Liver (tissue), 9 donors: Measurements from ENCODE around the gene CEP164. TPM values are rescaled to one million over a fixed set of nuclear protein-coding genes. Genes with fewer than 3 reads are reported as not detected.

Experiments used
- DNase-seq: peaks from one replicate; pipeline ENCODE4 v3.0.0-alpha.2; 2017; ENCODE audit warnings: low spot score
- H3K27ac ChIP-seq, 2 donors: one replicate each; pipeline ENCODE4 v1.7.0; 2013; ENCODE audit warnings: inconsistent platforms in 2 of 2, low read length in 2 of 2, control low read depth in 1 of 2, low read depth in 1 of 2, mild to moderate bottlenecking in 1 of 2
- H3K27me3 ChIP-seq, 4 donors: one replicate each; pipeline versions ENCODE4 v1.6.1 to v1.7.0; 2013; ENCODE audit warnings: low read length in 3 of 4, inconsistent platforms in 1 of 4, mild to moderate bottlenecking in 1 of 4, moderate library complexity in 1 of 4; ENCODE audit not compliant: control insufficient read depth in 4 of 4, insufficient read depth in 4 of 4
- H3K36me3 ChIP-seq, 4 donors: one replicate each; pipeline versions ENCODE4 v1.6.1 to v1.7.0; 2013; ENCODE audit warnings: low read length in 3 of 4, mild to moderate bottlenecking in 3 of 4, low read depth in 1 of 4, moderate library complexity in 1 of 4; ENCODE audit not compliant: control insufficient read depth in 4 of 4, insufficient read depth in 3 of 4
- H3K4me1 ChIP-seq, 4 donors: one replicate each; pipeline versions ENCODE4 v1.6.1 to v1.7.0; 2013; ENCODE audit warnings: low read length in 3 of 4, mild to moderate bottlenecking in 3 of 4, moderate library complexity in 1 of 4; ENCODE audit not compliant: control insufficient read depth in 4 of 4, insufficient read depth in 4 of 4
- H3K4me3 ChIP-seq, 3 donors: one replicate each; pipeline versions ENCODE4 v1.6.1 to v1.7.0; 2013; ENCODE audit warnings: low read length in 3 of 3, control low read depth in 1 of 3, low read depth in 1 of 3, mild to moderate bottlenecking in 1 of 3
- H3K9ac ChIP-seq, 2 donors: one replicate each; pipeline ENCODE4 v1.7.0; 2013; ENCODE audit warnings: low read length in 2 of 2, mild to moderate bottlenecking in 2 of 2, moderate library complexity in 2 of 2, control low read depth in 1 of 2, low read depth in 1 of 2
- H3K9me3 ChIP-seq, 4 donors: one replicate each; pipeline versions ENCODE4 v1.6.1 to v1.7.0; 2013; ENCODE audit warnings: low read length in 3 of 4; ENCODE audit not compliant: control insufficient read depth in 4 of 4
- EGR1 ChIP-seq, 2 donors: IDR thresholded peaks; 2 replicates each; pipeline ENCODE4 v1.6.1; 2016 to 2018; ENCODE audit warnings: antibody characterized with exemption in 2 of 2, low read depth in 2 of 2
- FOXA1 ChIP-seq: IDR thresholded peaks from 2 replicates; pipeline ENCODE4 v1.6.1; 2016; ENCODE audit warnings: antibody characterized with exemption
- GABPA ChIP-seq, 2 donors: IDR thresholded peaks in 1 of 2; conservative IDR thresholded peaks in 1 of 2; 2 replicates each; pipeline ENCODE4 v1.6.1; 2016; ENCODE audit warnings: antibody characterized with exemption in 2 of 2, mild to moderate bottlenecking in 1 of 2, moderate library complexity in 1 of 2
- HNF4A ChIP-seq, 2 donors: conservative IDR thresholded peaks; 2 replicates each; pipeline ENCODE4 v1.6.1; 2016; ENCODE audit warnings: antibody characterized with exemption in 2 of 2, mild to moderate bottlenecking in 2 of 2
- NR2F2 ChIP-seq: IDR thresholded peaks from 2 replicates; pipeline ENCODE4 v1.6.1; 2016; ENCODE audit warnings: antibody characterized with exemption
- RAD21 ChIP-seq, 2 donors: IDR thresholded peaks; 2 replicates each; pipeline ENCODE4 v1.6.1; 2016; ENCODE audit warnings: antibody characterized with exemption in 2 of 2, mild to moderate bottlenecking in 2 of 2
- SP1 ChIP-seq: IDR thresholded peaks from 2 replicates; pipeline ENCODE4 v1.6.1; 2018; ENCODE audit warnings: antibody characterized with exemption, mild to moderate bottlenecking
- TAF1 ChIP-seq: conservative IDR thresholded peaks from 2 replicates; pipeline ENCODE4 v1.6.1; 2016; ENCODE audit warnings: antibody characterized with exemption, mild to moderate bottlenecking
- WGBS: extraction: QIAGEN DNeasy Blood & Tissue Kit; methylation state at CpG from one replicate; pipeline ENCODE4 v1.1.7; 2013; 5-methylcytosine and 5-hydroxymethylcytosine counted together
- polyA plus RNA-seq, 2 donors: library from polyadenylated mRNA; stranded (reverse) in 1 of 2; unstranded in 1 of 2; fragments of 200-250 nt in 1 of 2; fragments of >200 nt in 1 of 2; fragmentation: Nextera tagmentation in 1 of 2; extraction: Ambion mirVana in 1 of 2; gene quantifications; one replicate each; pipeline versions ENCODE4 v1.2.1 to v1.2.3, GENCODE V29; 2013 to 2015
- total RNA-seq, 2 donors: library from RNA; depleted of rRNA; stranded (reverse); fragments of >200 nt; gene quantifications; one replicate each; pipeline ENCODE4 v1.2.3, GENCODE V29; 2014
- TF ChIP-seq, protein P1 (sequence below): IDR thresholded peaks from 2 replicates; pipeline ENCODE4 v1.6.1; 2016; ENCODE audit warnings: antibody characterized with exemption, mild to moderate bottlenecking
- TF ChIP-seq, protein P2 (sequence below): IDR thresholded peaks from 2 replicates; pipeline ENCODE4 v1.6.1; 2016; ENCODE audit warnings: antibody characterized with exemption
- TF ChIP-seq, protein P3 (sequence below): fragments of 150-350 bp; IDR thresholded peaks from 2 replicates; pipeline ENCODE4 v1.5.1; 2017; ENCODE audit warnings: improper control_type of control experiment, low read depth, low read length; ENCODE audit not compliant: missing input control
- TF ChIP-seq, protein P4 (sequence below): IDR thresholded peaks from 2 replicates; pipeline ENCODE4 v1.6.1; 2016; ENCODE audit warnings: antibody characterized with exemption
- donor health status: healthy.
- donor health status: healthy.
- donor health status: healthy.
- donor health status: healthy.
- donor health status: healthy.

CEP164 gene
- total and polyA plus RNA-seq, 4 donors: 4.1 to 12.3 (median 5.9) TPM

DNA sequence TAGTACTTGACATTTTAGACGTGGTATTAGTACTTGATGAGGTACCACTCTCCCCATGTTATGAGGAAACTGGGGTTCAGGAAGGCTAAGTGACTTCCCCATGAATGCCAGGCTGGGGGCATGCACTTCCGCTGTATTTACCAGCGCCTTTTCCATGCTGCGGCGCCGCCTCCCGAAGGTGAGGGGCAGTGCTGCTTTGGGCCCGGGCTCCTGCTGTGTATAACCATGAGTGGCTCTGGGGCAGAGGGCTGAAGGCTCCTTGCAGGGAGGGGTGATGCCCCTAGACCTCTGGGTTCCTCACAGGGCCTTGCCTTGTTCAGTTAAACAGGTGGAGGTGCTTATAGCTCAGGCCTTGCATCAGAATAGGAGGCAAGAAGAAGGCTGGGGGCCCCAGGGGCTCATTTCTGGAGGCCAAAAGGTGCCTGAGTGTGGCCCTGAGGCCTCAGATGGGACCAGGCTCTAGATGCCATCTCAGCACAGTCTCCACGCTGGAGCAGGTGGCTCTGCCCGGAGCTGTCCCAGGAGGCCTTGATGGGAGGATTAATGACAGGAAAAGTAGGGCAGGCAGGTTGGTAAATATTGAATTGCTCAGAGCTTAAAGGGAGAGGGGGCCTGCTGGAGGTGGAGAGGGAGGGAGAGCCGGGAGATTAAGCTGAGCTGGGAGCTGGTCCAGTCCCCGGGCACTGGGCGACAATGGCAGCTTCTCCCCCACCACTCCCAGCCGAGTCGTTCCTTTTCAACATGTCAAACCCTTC, 129.6 kb downstream of the CEP164 start:
- no peaks in the 10 kb centered on the region for H3K27me3 ChIP-seq
- TF ChIP-seq NR2F2 (no peak), SP1 (no peak), TAF1 (no peak)
- TF ChIP-seq, protein P1, sequence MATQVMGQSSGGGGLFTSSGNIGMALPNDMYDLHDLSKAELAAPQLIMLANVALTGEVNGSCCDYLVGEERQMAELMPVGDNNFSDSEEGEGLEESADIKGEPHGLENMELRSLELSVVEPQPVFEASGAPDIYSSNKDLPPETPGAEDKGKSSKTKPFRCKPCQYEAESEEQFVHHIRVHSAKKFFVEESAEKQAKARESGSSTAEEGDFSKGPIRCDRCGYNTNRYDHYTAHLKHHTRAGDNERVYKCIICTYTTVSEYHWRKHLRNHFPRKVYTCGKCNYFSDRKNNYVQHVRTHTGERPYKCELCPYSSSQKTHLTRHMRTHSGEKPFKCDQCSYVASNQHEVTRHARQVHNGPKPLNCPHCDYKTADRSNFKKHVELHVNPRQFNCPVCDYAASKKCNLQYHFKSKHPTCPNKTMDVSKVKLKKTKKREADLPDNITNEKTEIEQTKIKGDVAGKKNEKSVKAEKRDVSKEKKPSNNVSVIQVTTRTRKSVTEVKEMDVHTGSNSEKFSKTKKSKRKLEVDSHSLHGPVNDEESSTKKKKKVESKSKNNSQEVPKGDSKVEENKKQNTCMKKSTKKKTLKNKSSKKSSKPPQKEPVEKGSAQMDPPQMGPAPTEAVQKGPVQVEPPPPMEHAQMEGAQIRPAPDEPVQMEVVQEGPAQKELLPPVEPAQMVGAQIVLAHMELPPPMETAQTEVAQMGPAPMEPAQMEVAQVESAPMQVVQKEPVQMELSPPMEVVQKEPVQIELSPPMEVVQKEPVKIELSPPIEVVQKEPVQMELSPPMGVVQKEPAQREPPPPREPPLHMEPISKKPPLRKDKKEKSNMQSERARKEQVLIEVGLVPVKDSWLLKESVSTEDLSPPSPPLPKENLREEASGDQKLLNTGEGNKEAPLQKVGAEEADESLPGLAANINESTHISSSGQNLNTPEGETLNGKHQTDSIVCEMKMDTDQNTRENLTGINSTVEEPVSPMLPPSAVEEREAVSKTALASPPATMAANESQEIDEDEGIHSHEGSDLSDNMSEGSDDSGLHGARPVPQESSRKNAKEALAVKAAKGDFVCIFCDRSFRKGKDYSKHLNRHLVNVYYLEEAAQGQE: no peak
- no peaks in the 10 kb centered on the region for H3K36me3 ChIP-seq
- peaks cover 0 to 11% (median 1%) of the 10 kb centered on the region in 4 donors for H3K9me3 ChIP-seq
- WGBS: 84% methylated on average over 15 of the region's 15 CpGs
- H3K4me3 ChIP-seq: no peak overlapping the region
- no peaks in the 10 kb centered on the region for H3K4me1 ChIP-seq
- no peak overlapping the region for H3K27ac ChIP-seq
- no peak for DNase-seq
- no peak overlapping the region for H3K9ac ChIP-seq

DNA sequence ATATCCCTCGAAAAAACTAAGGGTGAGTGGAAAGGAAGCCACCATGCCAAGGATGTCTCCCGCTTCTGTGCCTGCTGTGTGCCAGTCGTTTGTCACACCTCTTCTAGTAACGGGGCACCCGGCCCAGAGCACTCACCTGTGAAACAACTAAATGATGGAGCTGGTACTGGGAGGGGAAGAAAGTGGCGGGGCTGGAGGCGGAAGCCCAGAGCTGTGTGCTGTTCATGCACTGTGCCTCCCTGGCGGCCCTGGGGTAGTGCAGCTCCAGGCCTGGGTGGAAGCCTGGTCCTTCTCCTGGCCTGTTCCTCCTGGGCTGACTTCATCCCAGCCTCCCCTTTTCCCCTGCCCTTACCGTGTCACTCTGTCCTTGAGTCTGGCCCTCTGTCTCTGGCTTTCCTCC, 130.2 kb downstream of the CEP164 start:
- peaks cover 0 to 11% (median 1%) of the 10 kb centered on the region in 4 donors for H3K9me3 ChIP-seq
- H3K4me1 ChIP-seq: no peaks in the 10 kb centered on the region
- TF ChIP-seq, protein P2, sequence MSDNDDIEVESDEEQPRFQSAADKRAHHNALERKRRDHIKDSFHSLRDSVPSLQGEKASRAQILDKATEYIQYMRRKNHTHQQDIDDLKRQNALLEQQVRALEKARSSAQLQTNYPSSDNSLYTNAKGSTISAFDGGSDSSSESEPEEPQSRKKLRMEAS: no peak
- TF ChIP-seq FOXA1 (no peak), GABPA (IDR thresholded peaks at IDR 0.05 in 1 of 2, conservative IDR thresholded peaks at IDR 0.05 in 1 of 2) (no peak), EGR1 (IDR thresholded peaks at IDR 0.05; ENCODE audit: low read depth in 2 of 2) (no peak), HNF4A (conservative IDR thresholded peaks at IDR 0.05) (no peak), RAD21 (IDR thresholded peaks at IDR 0.05) (no peak), SP1 (no peak)
- TF ChIP-seq, protein P1: no peak
- TF ChIP-seq, protein P3, sequence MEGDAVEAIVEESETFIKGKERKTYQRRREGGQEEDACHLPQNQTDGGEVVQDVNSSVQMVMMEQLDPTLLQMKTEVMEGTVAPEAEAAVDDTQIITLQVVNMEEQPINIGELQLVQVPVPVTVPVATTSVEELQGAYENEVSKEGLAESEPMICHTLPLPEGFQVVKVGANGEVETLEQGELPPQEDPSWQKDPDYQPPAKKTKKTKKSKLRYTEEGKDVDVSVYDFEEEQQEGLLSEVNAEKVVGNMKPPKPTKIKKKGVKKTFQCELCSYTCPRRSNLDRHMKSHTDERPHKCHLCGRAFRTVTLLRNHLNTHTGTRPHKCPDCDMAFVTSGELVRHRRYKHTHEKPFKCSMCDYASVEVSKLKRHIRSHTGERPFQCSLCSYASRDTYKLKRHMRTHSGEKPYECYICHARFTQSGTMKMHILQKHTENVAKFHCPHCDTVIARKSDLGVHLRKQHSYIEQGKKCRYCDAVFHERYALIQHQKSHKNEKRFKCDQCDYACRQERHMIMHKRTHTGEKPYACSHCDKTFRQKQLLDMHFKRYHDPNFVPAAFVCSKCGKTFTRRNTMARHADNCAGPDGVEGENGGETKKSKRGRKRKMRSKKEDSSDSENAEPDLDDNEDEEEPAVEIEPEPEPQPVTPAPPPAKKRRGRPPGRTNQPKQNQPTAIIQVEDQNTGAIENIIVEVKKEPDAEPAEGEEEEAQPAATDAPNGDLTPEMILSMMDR: no peak
- TF ChIP-seq, protein P4, sequence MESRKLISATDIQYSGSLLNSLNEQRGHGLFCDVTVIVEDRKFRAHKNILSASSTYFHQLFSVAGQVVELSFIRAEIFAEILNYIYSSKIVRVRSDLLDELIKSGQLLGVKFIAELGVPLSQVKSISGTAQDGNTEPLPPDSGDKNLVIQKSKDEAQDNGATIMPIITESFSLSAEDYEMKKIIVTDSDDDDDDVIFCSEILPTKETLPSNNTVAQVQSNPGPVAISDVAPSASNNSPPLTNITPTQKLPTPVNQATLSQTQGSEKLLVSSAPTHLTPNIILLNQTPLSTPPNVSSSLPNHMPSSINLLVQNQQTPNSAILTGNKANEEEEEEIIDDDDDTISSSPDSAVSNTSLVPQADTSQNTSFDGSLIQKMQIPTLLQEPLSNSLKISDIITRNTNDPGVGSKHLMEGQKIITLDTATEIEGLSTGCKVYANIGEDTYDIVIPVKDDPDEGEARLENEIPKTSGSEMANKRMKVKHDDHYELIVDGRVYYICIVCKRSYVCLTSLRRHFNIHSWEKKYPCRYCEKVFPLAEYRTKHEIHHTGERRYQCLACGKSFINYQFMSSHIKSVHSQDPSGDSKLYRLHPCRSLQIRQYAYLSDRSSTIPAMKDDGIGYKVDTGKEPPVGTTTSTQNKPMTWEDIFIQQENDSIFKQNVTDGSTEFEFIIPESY: no peak
- DNase-seq: no peak
- no peaks in the 10 kb centered on the region for H3K36me3 ChIP-seq
- no peaks in the 10 kb centered on the region for H3K27me3 ChIP-seq
- no peak overlapping the region for H3K9ac ChIP-seq
- H3K27ac ChIP-seq: no peak overlapping the region
- WGBS: 84% methylated on average over 9 of the region's 9 CpGs
- H3K4me3 ChIP-seq: no peak overlapping the region
